ENCODE results near the gene TRMT61B.

The TRMT61B gene

GRCh38 chr2:28818053-28818452 lies 52.1 kb downstream of the TRMT61B start:
- no peak for DNase-seq (ENCODE audit: low read depth)
- TF ChIP-seq CTCF (conservative IDR thresholded peaks at IDR 0.05; ENCODE audit: control insufficient read depth, insufficient read depth, low read depth, low read length): no peak

DNA sequence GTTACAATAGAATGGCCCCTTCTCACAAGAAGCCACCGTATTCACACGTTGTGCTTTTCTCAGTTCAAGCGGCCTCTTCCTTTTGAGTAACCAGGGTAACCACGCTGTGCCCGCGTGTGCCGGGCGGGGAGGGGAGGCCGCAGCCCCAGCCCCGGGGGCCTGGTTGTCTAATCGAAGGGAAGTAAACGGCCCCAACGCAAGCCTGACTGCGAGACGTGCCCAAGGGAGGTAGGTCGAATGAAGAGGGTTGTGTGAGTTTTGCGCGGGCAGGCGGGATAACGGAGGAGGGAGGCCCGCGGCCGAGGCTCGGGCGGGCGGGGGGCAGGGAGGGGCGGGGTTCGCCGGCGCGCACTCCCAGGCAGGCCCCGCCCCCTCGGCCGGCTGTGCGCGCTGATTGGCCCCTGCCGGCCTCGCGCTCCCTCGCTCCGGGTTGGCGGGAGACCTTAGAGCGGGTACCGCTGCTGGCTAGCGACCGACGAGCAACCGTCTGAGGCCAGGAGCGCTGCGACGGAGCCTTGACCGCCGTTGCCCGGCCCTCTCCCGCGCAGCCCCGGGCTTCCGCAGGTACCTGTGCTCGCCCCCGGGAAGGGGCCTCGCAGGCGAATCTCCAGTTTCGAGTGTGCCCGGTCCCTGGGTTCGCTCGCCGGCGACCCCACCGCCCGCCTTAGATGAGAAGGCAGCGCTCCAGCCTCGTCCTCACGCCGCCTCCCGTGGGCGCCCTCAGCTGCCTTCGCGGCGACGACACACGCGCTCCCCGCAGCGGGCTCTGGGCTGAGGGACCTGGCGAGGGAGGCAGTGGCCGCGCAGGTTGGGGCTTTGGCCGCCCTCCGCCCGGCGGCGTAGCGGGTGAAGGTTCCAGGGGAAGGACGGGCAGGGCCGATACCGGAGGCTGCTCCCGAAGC lies 59.5 kb downstream of the TRMT61B start, which contains the start of gene SPDYA:
TSS of gene SPDYA (plus strand) at position 451 of the 902 bp plus-strand sequence. CDS start 5,181 bp downstream, outside the sequence.
- DNase-seq (ENCODE audit: low read depth): peak; percentile 59
- no peak for TF ChIP-seq CTCF (conservative IDR thresholded peaks at IDR 0.05; ENCODE audit: control insufficient read depth, insufficient read depth, low read depth, low read length)
- H3K4me3 ChIP-seq (ENCODE audit: control insufficient read depth, low read depth, low read length): peak within 1 kb of the TSS; percentile 53

More at GRCh38 chr2:28818053-28818452, 52.1 kb downstream of the TRMT61B start:
- no peak overlapping the region for H3K4me3 ChIP-seq (ENCODE audit: control insufficient read depth, low read depth, low read length)

- no peak for TF ChIP-seq CTCF (conservative IDR thresholded peaks at IDR 0.05; ENCODE audit: control insufficient read depth, insufficient read depth, low read depth, low read length)
- DNase-seq (ENCODE audit: low read depth): no peak
- H3K4me3 ChIP-seq (ENCODE audit: control insufficient read depth, low read depth, low read length): peak overlapping the region; percentile 53
Observed at GRCh38 chr2:28809927-28810326, 60.2 kb downstream of the TRMT61B start.

GRCh38 chr2:28802975-28803429 lies 67.1 kb downstream of the TRMT61B start:
- peak; percentile 21 for DNase-seq (ENCODE audit: low read depth)
- no peak for TF ChIP-seq CTCF (conservative IDR thresholded peaks at IDR 0.05; ENCODE audit: control insufficient read depth, insufficient read depth, low read depth, low read length)
- no peak overlapping the region for H3K4me3 ChIP-seq (ENCODE audit: control insufficient read depth, low read depth, low read length)

DNA sequence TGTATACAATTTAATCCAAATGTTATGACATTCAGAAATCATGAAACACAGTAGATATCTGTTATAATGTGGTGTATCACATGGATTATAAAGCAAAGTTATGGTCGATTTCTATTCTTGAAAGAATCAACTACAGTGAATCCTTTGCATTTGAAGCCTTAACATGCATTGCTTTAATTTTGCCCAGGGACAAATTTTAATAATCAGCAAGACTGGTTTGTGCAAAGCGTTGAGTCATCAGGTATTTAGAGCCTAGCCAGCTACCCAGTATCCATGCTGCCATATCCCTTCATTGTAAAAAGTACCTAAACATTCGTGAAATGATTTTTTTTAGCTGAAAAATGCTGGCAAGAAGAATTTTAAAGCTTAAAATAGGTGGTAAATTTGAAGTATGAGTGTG lies 68.4 kb downstream of the TRMT61B start:
- no peak for TF ChIP-seq CTCF (conservative IDR thresholded peaks at IDR 0.05; ENCODE audit: control insufficient read depth, insufficient read depth, low read depth, low read length)
- peak; percentile 48 for DNase-seq (ENCODE audit: low read depth)
- H3K4me3 ChIP-seq (ENCODE audit: control insufficient read depth, low read depth, low read length): no peak overlapping the region
